ENCODE measurements around the gene DPP10. TPM values are rescaled to one million over a fixed set of nuclear protein-coding genes. Genes with fewer than 3 reads are reported as not detected.

Gene DPP10
- total and polyA plus RNA-seq, 2 of the 13 experiments (the other 11 are each of a cell fraction or from before 2014, with no cell fraction given): 0.95 to 1.7 TPM

- no peak overlapping the region for H3K4me2 ChIP-seq (ENCODE audit: low read depth, low read length)
- H3K27ac ChIP-seq (ENCODE audit: extremely low read length, insufficient read depth, low read length): no peak overlapping the region
- no peak overlapping the region for H3K4me3 ChIP-seq (replicated peaks in 1 of 3; ENCODE audit: insufficient read depth in 1 of 3, low read depth in 2 of 3, low read length in 3 of 3)
- no peaks in the 10 kb centered on the region for H3K36me3 ChIP-seq (replicated peaks in 1 of 2; ENCODE audit: control insufficient read depth in 1 of 2, insufficient read depth in 2 of 2, low read length in 2 of 2)
- H3K79me2 ChIP-seq (ENCODE audit: insufficient read depth, low read length): no peaks in the 10 kb centered on the region
- ChIA-PET POLR2A (no interaction called here), CTCF (ENCODE audit: low intra/inter-chr PET ratio, low total read pairs) (no interaction called here)
- TF ChIP-seq TBP (CRISPR knock-in tag; IDR thresholded peaks at IDR 0.05): no peak
- no peak for TF ChIP-seq PBX2 (CRISPR knock-in tag; IDR thresholded peaks at IDR 0.05)
- no peak for TF ChIP-seq ZNF549 (CRISPR knock-in tag; IDR thresholded peaks at IDR 0.05)
- no peak for TF ChIP-seq JUNB (CRISPR knock-in tag; IDR thresholded peaks at IDR 0.05; ENCODE audit: borderline replicate concordance)
- no peak for TF ChIP-seq ZNF556 (CRISPR knock-in tag; IDR thresholded peaks at IDR 0.05; ENCODE audit: borderline replicate concordance)
- TF ChIP-seq ZSCAN9 (CRISPR knock-in tag; IDR thresholded peaks at IDR 0.05; ENCODE audit: borderline replicate concordance): no peak
- no peak for TF ChIP-seq PAF1 (CRISPR knock-in tag; IDR thresholded peaks at IDR 0.05)
- TF ChIP-seq HBP1 (CRISPR knock-in tag; IDR thresholded peaks at IDR 0.05; ENCODE audit: low read depth): no peak
- no peak for TF ChIP-seq HCFC1 (IDR thresholded peaks at IDR 0.05; ENCODE audit: low read depth, low read length)
- no peak for TF ChIP-seq ZNF432 (CRISPR knock-in tag; IDR thresholded peaks at IDR 0.05; ENCODE audit: borderline replicate concordance)
- TF ChIP-seq MTERF4 (CRISPR knock-in tag; IDR thresholded peaks at IDR 0.05): no peak
- TF ChIP-seq ISX (CRISPR knock-in tag; conservative IDR thresholded peaks at IDR 0.05): no peak
- TF ChIP-seq ZFP36L2 (CRISPR knock-in tag; IDR thresholded peaks at IDR 0.05): no peak
- no peak for TF ChIP-seq ZNF441 (CRISPR knock-in tag; IDR thresholded peaks at IDR 0.05; ENCODE audit: borderline replicate concordance)
- TF ChIP-seq JARID2 (CRISPR knock-in tag; IDR thresholded peaks at IDR 0.05; ENCODE audit: insufficient replicate concordance): no peak
- no peak for TF ChIP-seq FOSL1 (CRISPR knock-in tag; IDR thresholded peaks at IDR 0.05; ENCODE audit: borderline replicate concordance)
- no peak for TF ChIP-seq NFAT5 (CRISPR knock-in tag; IDR thresholded peaks at IDR 0.05)
- no peak for TF ChIP-seq ZBTB3 (CRISPR knock-in tag; IDR thresholded peaks at IDR 0.05; ENCODE audit: borderline replicate concordance, low read depth)
- TF ChIP-seq ZNF891 (CRISPR knock-in tag; IDR thresholded peaks at IDR 0.05): no peak
- intact Hi-C loops (cut with micrococcal nuclease; ENCODE audit: unreplicated experiment): no loop called here
- no peak overlapping the region for H3K9ac ChIP-seq (ENCODE audit: insufficient read depth, low read depth, low read length)
- no peaks in the 10 kb centered on the region for H3K4me1 ChIP-seq (ENCODE audit: insufficient read depth, low read length)
- DNase-seq (ENCODE audit: low spot score) (no peak), FAIRE-seq (no peak), ATAC-seq (no peak)
- no TSS peak for BruUV-seq (replicated peaks)
- H2AFZ ChIP-seq (ENCODE audit: low read length): no peak overlapping the region
- H3K9me3 ChIP-seq (ENCODE audit: low read length): no peaks in the 10 kb centered on the region
- H4K20me1 ChIP-seq (ENCODE audit: insufficient read depth, low read length): no peaks in the 10 kb centered on the region
- WGBS (ENCODE audit: low lambda C conversion rate): 12% methylated on average over 2 of the region's 2 CpGs
- in situ Hi-C loops (cut with HindIII; ENCODE audit: extremely low pct_ligation_motif_present, low pct_unique_long_range_greater_than_20kb): no loop called here
- H3K27me3 ChIP-seq (ENCODE audit: control insufficient read depth in 1 of 2, insufficient read depth in 2 of 2, low read length in 2 of 2): no peaks in the 10 kb centered on the region
Measured at GRCh38 chr2:114769991-114770390, 327.6 kb downstream of the DPP10 start.

Data from HepG2 (cell line).